Epithelial cell of esophagus (primary cell): ENCODE data around the gene EEFSEC.

Experiments
- DNase-seq: peaks from one replicate; pipeline ENCODE4 v3.0.0; 2010; ENCODE audit warnings: low read depth
- H3K4me3 ChIP-seq: 2 replicates; pipeline ENCODE4 v1.5.1; 2011; ENCODE audit warnings: mild to moderate bottlenecking, low read length, control low read depth
- CTCF ChIP-seq: IDR thresholded peaks from 2 replicates; pipeline ENCODE4 v1.5.1; 2011; ENCODE audit warnings: low read depth, mild to moderate bottlenecking, low read length, control low read depth, inconsistent platforms; ENCODE audit not compliant: insufficient read depth; ENCODE audit errors: missing control alignments

The EEFSEC gene

GRCh38 chr3:128307781-128308469 is 154.6 kb downstream of the EEFSEC start:
- DNase-seq = no peak
- TF ChIP-seq CTCF = no peak
- no peak overlapping the region for H3K4me3 ChIP-seq

- no peak for TF ChIP-seq CTCF
- no peak for DNase-seq
- no peak overlapping the region for H3K4me3 ChIP-seq
Measured at GRCh38 chr3:128309026-128309425, 155.7 kb downstream of the EEFSEC start.

- H3K4me3 ChIP-seq = no peak overlapping the region
- no peak for DNase-seq
- no peak for TF ChIP-seq CTCF
Measured at GRCh38 chr3:128310286-128311058, 157.2 kb downstream of the EEFSEC start.

DNA sequence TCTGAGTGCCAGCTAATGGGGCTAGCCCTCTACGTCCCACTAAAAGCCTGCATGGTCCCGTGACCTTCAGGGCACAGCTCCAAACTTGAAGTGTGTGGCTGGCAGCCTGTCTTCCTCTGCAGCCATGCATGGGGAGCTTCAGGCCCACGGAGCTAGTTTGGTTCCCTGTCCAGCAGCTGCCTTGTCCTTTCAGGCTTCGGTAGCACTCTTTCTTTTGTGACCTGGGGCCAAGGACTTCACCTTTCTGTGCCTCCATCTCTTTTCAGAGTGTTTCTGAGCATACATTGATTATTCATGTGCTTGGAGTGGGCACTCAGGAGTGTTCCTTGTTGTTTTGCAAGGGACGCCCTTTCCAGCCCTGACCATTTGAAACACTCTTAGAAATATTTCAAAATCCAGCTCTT is 158.2 kb downstream of the EEFSEC start:
- TF ChIP-seq CTCF = no peak
- H3K4me3 ChIP-seq = no peak overlapping the region
- DNase-seq = no peak

- TF ChIP-seq CTCF = no peak
- no peak overlapping the region for H3K4me3 ChIP-seq
- no peak for DNase-seq
Measured at GRCh38 chr3:128312271-128312670, 159.0 kb downstream of the EEFSEC start.

DNA sequence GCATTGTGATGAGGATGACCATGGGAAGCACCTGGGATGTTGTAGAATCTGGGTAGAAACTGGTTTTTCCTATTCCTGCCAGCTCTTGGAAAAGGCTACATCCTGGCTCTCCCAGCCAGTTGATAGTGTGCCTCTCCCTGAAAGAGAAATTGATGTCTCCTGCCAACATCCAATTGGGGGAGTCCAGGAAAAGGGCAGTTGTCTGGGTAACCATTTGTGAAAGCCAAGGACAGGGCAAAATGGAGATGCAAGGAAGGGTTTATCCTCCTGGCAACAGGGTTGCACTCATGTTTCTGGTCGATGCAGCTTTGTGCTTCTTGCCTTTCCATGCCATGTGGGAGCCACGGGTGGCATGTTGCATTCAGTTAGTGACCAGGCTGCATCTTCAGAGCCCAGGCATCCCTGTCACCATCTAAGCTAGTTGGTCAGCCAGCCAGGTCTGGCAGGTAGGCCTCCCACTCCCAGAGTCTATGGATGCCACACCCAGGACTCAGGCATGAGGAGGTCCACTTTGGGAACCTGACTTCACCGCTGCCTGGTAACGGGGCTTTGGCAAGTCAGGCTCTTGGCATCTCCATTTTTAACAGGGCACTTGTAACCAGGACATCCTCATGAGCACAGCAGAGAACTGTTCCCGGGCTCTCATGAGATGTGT is 159.9 kb downstream of the EEFSEC start:
- no peak overlapping the region for H3K4me3 ChIP-seq
- DNase-seq = no peak
- TF ChIP-seq CTCF = no peak
